CD8-positive, alpha-beta memory T cell (primary cell): ENCODE results near the gene AADACL3. TPM values are rescaled to one million over a fixed set of nuclear protein-coding genes. Genes with fewer than 3 reads are reported as not detected.

ENCODE experiments used
- CTCF ChIA-PET: fragments of 350-600 bp; sonication (Branson Sonifier 250); formaldehyde crosslinking; loops from one replicate; lab custom pipeline; 2021; ENCODE audit warnings: antibody characterized with exemption; lab: Charles Lee
- POLR2A ChIA-PET: fragments of 350-600 bp; sonication (Branson Sonifier 250); formaldehyde crosslinking; loops from one replicate; lab custom pipeline; 2021; ENCODE audit warnings: antibody characterized with exemption; lab: Charles Lee
- DNase-seq, 5 donors: peaks; one replicate each; pipeline versions ENCODE4 v3.0.0 to v3.0.0-alpha.2; 2020 to 2022; ENCODE audit warnings: mixed read lengths in 1 of 5
- H3K27ac ChIP-seq: one replicate; pipeline ENCODE4 v1.7.0; 2013; ENCODE audit warnings: low read depth, mild to moderate bottlenecking, low read length, moderate library complexity
- H3K27me3 ChIP-seq: 2 replicates; pipeline ENCODE4 v1.7.0; 2013; ENCODE audit warnings: low read length, mild to moderate bottlenecking; ENCODE audit not compliant: insufficient read depth, poor library complexity, severe bottlenecking
- H3K36me3 ChIP-seq: 2 replicates; pipeline ENCODE4 v1.7.0; 2013; ENCODE audit warnings: mild to moderate bottlenecking, low read length, moderate library complexity; ENCODE audit not compliant: insufficient read depth
- H3K4me1 ChIP-seq: 2 replicates; pipeline ENCODE4 v1.7.0; 2013; ENCODE audit warnings: mild to moderate bottlenecking, low read length, moderate library complexity; ENCODE audit not compliant: insufficient read depth
- H3K4me3 ChIP-seq: 2 replicates; pipeline ENCODE4 v1.7.0; 2013; ENCODE audit warnings: mild to moderate bottlenecking, low read length
- H3K9me3 ChIP-seq: 2 replicates; pipeline ENCODE4 v1.7.0; 2013; ENCODE audit warnings: mild to moderate bottlenecking, low read length
- H3K27ac Mint-ChIP-seq, 8 donors: one replicate each; pipeline ENCODE4 v1.8.0; 2020 to 2021; ENCODE audit warnings: mixed read lengths in 8 of 8, mild to moderate bottlenecking in 6 of 8, inconsistent platforms in 3 of 8, moderate library complexity in 3 of 8
- H3K27me3 Mint-ChIP-seq, 2 donors: one replicate each; pipeline ENCODE4 v1.8.0; 2020 to 2021; ENCODE audit warnings: mixed read lengths in 2 of 2, mild to moderate bottlenecking in 1 of 2, moderate library complexity in 1 of 2
- H3K36me3 Mint-ChIP-seq, 3 donors: one replicate each; pipeline ENCODE4 v1.8.0; 2020 to 2021; ENCODE audit warnings: mixed read lengths in 3 of 3, inconsistent platforms in 1 of 3, mild to moderate bottlenecking in 1 of 3
- H3K4me1 Mint-ChIP-seq, 3 donors: one replicate each; pipeline ENCODE4 v1.8.0; 2020 to 2021; ENCODE audit warnings: mixed read lengths in 3 of 3, inconsistent platforms in 1 of 3, mild to moderate bottlenecking in 1 of 3
- H3K4me3 Mint-ChIP-seq, 7 donors: one replicate each; pipeline ENCODE4 v1.8.0; 2020 to 2021; ENCODE audit warnings: mixed read lengths in 7 of 7, mild to moderate bottlenecking in 6 of 7, moderate library complexity in 4 of 7, inconsistent platforms in 2 of 7
- H3K9me3 Mint-ChIP-seq, 5 donors: one replicate each; pipeline ENCODE4 v1.8.0; 2020 to 2022; ENCODE audit warnings: mixed read lengths in 5 of 5, mild to moderate bottlenecking in 3 of 5, moderate library complexity in 2 of 5, inconsistent platforms in 1 of 5
- polyA plus RNA-seq: library from polyadenylated mRNA; unstranded; fragments of 300-500 nt; fragmentation: Illumina TruSeq; gene quantifications from one replicate; pipeline ENCODE4 v1.2.3, GENCODE V29; 2021
- total RNA-seq, 2 experiments: library from RNA; stranded (reverse); gene quantifications; one replicate each; pipeline ENCODE4 v1.2.3, GENCODE V29; 2021

The AADACL3 gene
- total and polyA plus RNA-seq, 3 experiments from 2014 or later: not detected

DNA sequence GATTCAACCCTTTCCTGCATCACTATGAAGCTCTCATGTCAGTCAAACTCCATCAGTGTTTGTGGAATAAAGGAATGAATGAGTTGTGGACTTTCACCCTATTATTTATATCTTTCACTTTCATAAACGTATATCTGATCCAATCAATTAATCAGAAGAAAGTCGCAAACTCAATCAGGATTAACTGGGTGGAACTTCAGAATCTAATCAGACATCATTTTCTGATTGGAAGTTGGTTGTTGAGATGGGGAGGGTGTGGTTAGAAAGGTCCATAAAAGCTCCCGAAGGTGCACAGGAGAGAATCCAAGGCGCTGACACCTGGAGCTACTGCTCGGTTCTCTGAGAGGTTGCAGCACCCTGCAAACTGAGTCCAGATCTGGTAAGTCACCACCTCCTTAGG, 57.5 kb downstream of the AADACL3 start, which contains the start of gene PRAMEF12:
TSS of gene PRAMEF12 (plus strand) at position 301 of the 400 bp plus-strand sequence. CDS start 1,130 bp downstream, outside the sequence.
- no peaks in the 10 kb centered on the region for H3K9me3 ChIP-seq
- CTCF ChIA-PET: no interaction called here

DNA sequence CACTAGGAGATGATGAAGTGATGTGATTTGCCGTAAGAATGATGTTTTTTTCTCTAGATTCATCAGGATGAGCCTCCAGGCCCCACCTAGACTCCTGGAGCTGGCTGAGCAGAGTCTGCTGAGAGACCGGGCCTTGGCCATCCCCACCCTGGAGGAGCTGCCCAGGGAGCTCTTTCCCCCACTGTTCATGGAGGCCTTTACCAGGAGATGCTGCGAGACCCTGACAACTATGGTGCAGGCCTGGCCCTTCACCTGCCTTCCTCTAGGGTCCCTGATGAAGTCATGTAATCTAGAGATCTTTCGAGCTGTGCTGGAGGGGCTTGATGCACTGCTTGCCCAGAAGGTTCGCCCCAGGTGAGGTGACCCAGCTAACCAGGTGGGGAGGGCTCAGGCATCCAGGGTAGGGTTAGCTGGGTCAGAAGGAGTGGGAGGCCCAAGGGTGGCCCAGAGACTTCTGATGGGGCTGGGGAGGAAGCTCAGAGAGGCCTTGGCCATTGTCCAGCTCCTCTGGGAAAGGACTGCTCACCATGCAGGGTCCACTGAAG, 59.0 kb downstream of the AADACL3 start:
- Mint-ChIP-seq H3K4me1 (no peaks in the 10 kb centered on the region), H3K36me3 (no peaks in the 10 kb centered on the region), H3K27ac (no peak overlapping the region), H3K27me3 (peaks cover 31 to 72% of the 10 kb centered on the region in 2 donors), H3K9me3 (no peaks in the 10 kb centered on the region), H3K4me3 (no peak overlapping the region)
- CTCF ChIA-PET: no interaction called here
- Histone ChIP-seq H3K36me3 (no peaks in the 10 kb centered on the region), H3K27me3 (peaks cover 5% of the 10 kb centered on the region), H3K27ac (no peak overlapping the region), H3K4me1 (no peaks in the 10 kb centered on the region), H3K9me3 (no peaks in the 10 kb centered on the region), H3K4me3 (no peak overlapping the region)
- POLR2A ChIA-PET: no interaction called here
- DNase-seq: no peak

More for the DNA sequence above, 57.5 kb downstream of the AADACL3 start, which contains the start of gene PRAMEF12:
- Mint-ChIP-seq H3K27me3 (peaks cover 36 to 69% of the 10 kb centered on the region in 2 donors), H3K4me3 (no peak within 1 kb of the TSS), H3K27ac (no peak within 1 kb of the TSS), H3K4me1 (no peaks in the 10 kb centered on the region), H3K9me3 (no peaks in the 10 kb centered on the region), H3K36me3 (no peaks in the 10 kb centered on the region)
- Histone ChIP-seq H3K4me1 (no peaks in the 10 kb centered on the region), H3K36me3 (no peaks in the 10 kb centered on the region), H3K27ac (no peak within 1 kb of the TSS), H3K27me3 (peaks cover 8% of the 10 kb centered on the region), H3K4me3 (no peak within 1 kb of the TSS)
- POLR2A ChIA-PET: no interaction called here
- no peak for DNase-seq

DNA sequence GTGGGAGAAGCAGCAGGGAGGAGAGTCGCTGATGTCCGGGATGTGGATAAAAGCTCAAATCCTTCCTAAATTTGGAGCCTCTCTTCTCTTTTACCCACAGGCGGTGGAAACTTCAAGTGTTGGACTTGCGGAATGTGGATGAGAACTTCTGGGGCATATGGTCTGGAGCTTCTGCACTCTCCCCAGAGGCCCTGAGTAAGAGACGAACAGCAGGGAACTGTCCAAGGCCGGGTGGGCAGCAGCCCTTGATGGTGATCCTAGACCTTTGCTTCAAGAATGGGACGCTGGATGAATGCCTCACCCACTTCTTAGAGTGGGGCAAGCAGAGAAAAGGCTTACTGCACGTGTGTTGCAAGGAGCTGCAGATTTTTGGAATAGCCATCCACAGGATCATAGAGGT, 59.5 kb downstream of the AADACL3 start:
- H3K4me1 Mint-ChIP-seq: no peaks in the 10 kb centered on the region
- H3K9me3 ChIP-seq: no peaks in the 10 kb centered on the region
- no peak for DNase-seq
- H3K4me3 ChIP-seq: no peak overlapping the region
- H3K27me3 ChIP-seq: peaks cover 4% of the 10 kb centered on the region
- CTCF ChIA-PET: no interaction called here
- H3K27ac Mint-ChIP-seq: no peak overlapping the region
- POLR2A ChIA-PET: no interaction called here
- H3K27me3 Mint-ChIP-seq: peaks cover 26 to 66% of the 10 kb centered on the region in 2 donors
- no peak overlapping the region for H3K4me3 Mint-ChIP-seq
- H3K9me3 Mint-ChIP-seq: no peaks in the 10 kb centered on the region
- H3K36me3 ChIP-seq: no peaks in the 10 kb centered on the region
- H3K36me3 Mint-ChIP-seq: no peaks in the 10 kb centered on the region
- H3K4me1 ChIP-seq: no peaks in the 10 kb centered on the region
- no peak overlapping the region for H3K27ac ChIP-seq

DNA sequence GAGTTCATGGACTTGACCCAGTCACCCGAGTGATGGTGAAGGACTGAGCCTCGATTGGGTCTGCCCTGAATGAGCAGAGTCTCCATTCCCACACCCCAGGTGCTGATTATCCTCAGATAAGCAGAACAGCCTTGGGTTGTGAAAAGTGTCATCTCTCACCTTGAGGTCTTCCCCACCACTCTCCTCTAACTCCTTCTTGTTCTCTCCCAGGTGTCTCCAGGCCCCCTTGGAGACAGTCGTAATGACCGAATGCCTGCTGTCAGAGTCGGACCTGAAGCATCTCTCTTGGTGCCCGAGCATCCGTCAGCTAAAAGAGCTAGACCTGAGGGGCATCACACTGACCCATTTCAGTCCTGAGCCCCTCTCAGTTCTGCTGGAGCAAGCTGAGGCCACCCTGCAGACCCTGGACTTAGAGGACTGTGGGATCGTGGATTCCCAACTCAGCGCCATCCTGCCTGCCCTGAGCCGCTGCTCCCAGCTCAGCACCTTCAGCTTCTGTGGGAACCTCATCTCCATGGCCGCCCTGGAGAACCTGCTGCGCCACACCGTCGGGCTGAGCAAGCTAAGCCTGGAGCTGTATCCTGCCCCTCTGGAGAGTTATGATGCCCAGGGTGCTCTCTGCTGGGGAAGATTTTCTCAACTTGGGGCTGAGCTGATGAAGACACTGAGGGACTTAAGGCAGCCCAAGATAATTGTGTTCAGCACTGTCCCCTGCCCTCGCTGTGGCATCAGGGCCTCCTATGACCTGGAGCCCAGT, 61.1 kb downstream of the AADACL3 start:
- no peaks in the 10 kb centered on the region for H3K4me1 ChIP-seq
- no peaks in the 10 kb centered on the region for H3K9me3 ChIP-seq
- Mint-ChIP-seq H3K4me1 (no peaks in the 10 kb centered on the region), H3K36me3 (no peaks in the 10 kb centered on the region), H3K27me3 (peaks cover 14 to 52% of the 10 kb centered on the region in 2 donors), H3K4me3 (no peak overlapping the region), H3K27ac (no peak overlapping the region), H3K9me3 (peaks cover 0 to 3% (median 2%) of the 10 kb centered on the region in 5 donors)
- H3K36me3 ChIP-seq: no peaks in the 10 kb centered on the region
- no peak overlapping the region for H3K27ac ChIP-seq
- H3K27me3 ChIP-seq: peaks cover 4% of the 10 kb centered on the region
- no peak for DNase-seq
- ChIA-PET POLR2A (no interaction called here), CTCF (no interaction called here)
- H3K4me3 ChIP-seq: no peak overlapping the region

Other genes starting within 250 kb of the AADACL3 start
- 100 to 1,000 TPM; 117 to 123 TPM for gene DHRS3, start 97.9 kb upstream of the AADACL3 start, total RNA-seq
- 31.9 TPM for gene DHRS3, start 97.9 kb upstream of the AADACL3 start, polyA plus RNA-seq
- not detected for gene AADACL4, start 72.0 kb upstream of the AADACL3 start, total RNA-seq
- not detected for gene AADACL4, start 72.0 kb upstream of the AADACL3 start, polyA plus RNA-seq
- gene CFAP107, start 30.1 kb downstream of the AADACL3 start, total RNA-seq: not detected
- gene CFAP107, start 30.1 kb downstream of the AADACL3 start, polyA plus RNA-seq: not detected
- not detected for gene PRAMEF12, start 57.6 kb downstream of the AADACL3 start, total RNA-seq
- gene PRAMEF12, start 57.6 kb downstream of the AADACL3 start, polyA plus RNA-seq: not detected
- not detected for gene PRAMEF1, start 75.3 kb downstream of the AADACL3 start, total RNA-seq
- gene PRAMEF1, start 75.3 kb downstream of the AADACL3 start, polyA plus RNA-seq: not detected
- gene PRAMEF11, start 115.3 kb downstream of the AADACL3 start, total RNA-seq: not detected
- gene PRAMEF11, start 115.3 kb downstream of the AADACL3 start, polyA plus RNA-seq: not detected
- not detected for gene HNRNPCL1, start 132.6 kb downstream of the AADACL3 start, total RNA-seq
- gene HNRNPCL1, start 132.6 kb downstream of the AADACL3 start, polyA plus RNA-seq: not detected
- gene PRAMEF2, start 141.0 kb downstream of the AADACL3 start, total RNA-seq: not detected
- gene PRAMEF2, start 141.0 kb downstream of the AADACL3 start, polyA plus RNA-seq: not detected
- not detected for gene PRAMEF4, start 170.1 kb downstream of the AADACL3 start, total RNA-seq
- gene PRAMEF4, start 170.1 kb downstream of the AADACL3 start, polyA plus RNA-seq: not detected
- not detected for gene PRAMEF10, start 182.2 kb downstream of the AADACL3 start, total RNA-seq
- gene PRAMEF10, start 182.2 kb downstream of the AADACL3 start, polyA plus RNA-seq: not detected
- not detected for gene PRAMEF7, start 200.5 kb downstream of the AADACL3 start, total RNA-seq
- not detected for gene PRAMEF7, start 200.5 kb downstream of the AADACL3 start, polyA plus RNA-seq
- not detected for gene PRAMEF6, start 231.5 kb downstream of the AADACL3 start, total RNA-seq
- gene PRAMEF6, start 231.5 kb downstream of the AADACL3 start, polyA plus RNA-seq: not detected